NCI-H446 (cell line): Measurements from ENCODE around the gene SCUBE2.
"Not testable (repeated sequence)": the region's sequence is repeated elsewhere in the genome, so short reads cannot be mapped to it uniquely, and the experiment has no call there.

Experiments
- DNase-seq, 2 experiments: peaks; one replicate each; lab custom pipeline; 2025; lab: John Stamatoyannopoulos, UW

The SCUBE2 gene

DNA sequence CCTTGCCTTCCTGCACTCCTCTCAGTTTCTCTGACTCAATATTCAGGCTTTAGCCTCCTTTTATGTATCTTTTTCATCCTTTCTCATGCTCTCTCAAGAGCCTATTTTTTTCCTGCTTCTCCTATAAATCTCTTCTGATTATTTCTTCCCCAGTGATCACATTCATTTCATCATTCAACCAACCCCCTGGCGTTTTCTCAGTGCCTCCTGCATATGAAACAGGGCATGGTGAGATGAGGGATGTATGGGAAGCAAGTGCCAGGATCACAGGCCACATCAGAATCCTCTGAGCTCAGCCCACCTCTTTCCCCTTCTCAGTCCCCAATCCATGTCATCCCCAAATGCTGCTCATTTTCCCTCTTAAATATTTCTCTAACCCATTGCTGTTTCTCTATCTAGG is 48.9 kb downstream of the SCUBE2 start:
- no peak for DNase-seq

DNA sequence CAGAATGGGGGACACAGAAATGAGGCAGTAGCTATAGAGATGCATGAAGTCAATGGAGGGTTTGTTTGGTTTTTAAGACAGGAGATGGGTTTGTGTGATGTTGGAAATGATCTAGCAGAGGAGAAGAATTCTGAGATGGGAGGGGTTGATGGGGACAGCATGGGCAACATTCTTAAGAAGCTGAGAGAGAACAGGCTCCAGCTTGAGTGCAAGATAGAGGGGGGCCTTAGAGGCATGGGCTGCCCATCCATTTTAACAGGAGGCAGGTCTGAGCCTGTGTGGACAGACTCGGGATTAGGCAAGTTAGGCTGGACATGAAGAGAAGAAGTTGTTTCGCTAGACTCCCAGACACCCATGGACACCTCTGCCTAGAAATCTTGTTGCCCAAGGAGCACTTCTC is 49.7 kb downstream of the SCUBE2 start:
- DNase-seq, result no peak

DNA sequence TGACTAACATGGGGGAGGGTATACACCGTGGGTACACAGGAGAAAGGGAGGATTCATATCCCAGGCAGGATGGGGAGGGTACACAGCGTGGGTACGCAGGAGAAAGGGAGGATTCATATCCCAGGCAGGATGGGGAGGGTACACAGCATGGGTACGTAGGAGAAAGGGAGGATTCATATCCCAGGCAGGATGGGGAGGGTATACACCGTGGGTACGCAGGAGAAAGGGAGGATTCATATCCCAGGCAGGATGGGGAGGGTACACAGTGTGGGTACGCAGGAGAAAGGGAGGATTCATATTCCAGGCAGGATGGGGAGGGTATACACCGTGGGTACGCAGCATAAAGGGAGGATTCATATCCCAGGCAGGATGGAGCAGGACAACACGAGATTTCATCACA is 51.0 kb downstream of the SCUBE2 start:
- DNase-seq, result no peak

DNA sequence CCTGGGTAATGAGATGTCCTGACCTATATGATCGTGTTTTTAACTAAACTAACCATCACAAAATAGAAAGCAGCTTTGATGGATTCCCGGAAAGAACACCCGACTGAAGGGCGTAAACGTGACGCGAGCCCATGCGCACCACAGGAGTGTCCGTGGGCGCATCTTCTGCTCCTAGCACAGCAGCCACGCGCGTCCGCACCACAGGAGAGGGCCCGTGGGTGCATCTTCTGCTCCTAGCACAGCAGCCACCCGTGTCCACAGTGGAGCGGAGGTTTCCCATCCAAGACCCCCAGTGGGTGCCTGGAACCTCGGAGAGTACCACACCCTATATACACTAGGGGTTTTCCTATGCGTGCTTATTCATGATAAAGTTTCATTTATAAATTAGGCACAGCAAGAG is 51.5 kb downstream of the SCUBE2 start:
- no peak for DNase-seq

DNA sequence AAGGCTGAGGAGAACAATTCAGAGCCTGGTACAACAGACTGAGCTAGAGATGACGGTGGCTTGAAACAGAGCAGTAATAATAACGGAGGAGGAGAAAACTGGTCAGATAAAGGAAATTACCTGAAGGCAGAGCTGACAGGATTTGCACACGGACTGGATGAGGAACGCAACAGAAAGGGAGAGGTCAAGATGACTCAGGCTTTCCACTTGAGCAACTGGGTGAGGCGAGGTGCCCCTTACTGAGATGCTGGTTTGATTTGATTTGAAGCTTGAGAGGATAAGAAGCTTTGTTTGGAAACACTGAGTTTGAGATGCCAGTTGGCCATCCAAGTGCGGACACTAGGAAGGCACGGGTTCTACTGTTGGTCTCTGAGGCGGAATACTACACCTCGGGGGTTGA is 52.2 kb downstream of the SCUBE2 start:
- DNase-seq, result no peak

DNA sequence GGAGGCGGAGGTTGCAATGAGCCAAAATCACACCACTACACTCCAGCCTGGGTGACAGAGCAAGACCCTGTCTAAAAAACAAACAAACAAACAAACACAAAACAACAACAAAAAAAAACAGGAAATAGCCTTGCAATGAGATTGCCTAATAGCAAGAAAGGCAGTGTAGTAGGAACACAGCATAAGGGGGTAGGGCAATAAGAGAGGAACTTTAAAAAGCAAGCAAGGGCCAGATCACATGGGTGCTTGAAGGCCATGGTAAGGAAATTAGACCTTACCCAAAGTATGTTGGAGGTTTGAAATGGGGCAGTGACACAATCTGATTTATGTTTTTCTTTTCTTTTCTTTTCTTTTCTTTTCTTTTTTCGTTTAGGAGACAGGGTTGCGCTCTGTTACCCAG is 52.9 kb downstream of the SCUBE2 start:
- DNase-seq, result no peak

DNA sequence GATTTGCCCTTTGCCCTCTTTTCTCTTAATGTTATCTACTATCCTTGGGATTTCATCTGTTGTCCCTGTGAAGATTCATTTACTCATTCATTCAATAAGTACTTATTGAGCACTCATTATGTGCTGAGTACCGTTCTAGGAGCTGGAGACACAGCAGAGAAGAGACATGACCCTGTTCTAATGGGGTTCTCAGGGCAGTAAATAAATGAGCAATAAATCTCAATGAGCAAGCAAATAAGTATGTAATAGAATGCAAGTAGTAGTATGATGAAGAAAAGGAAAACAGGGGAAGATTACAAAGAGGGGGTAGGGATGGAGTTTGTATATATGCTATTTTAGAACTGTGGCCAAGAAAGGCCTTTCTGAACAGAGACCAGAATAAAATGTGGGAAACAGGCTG is 53.4 kb downstream of the SCUBE2 start:
- DNase-seq, result no peak

DNA sequence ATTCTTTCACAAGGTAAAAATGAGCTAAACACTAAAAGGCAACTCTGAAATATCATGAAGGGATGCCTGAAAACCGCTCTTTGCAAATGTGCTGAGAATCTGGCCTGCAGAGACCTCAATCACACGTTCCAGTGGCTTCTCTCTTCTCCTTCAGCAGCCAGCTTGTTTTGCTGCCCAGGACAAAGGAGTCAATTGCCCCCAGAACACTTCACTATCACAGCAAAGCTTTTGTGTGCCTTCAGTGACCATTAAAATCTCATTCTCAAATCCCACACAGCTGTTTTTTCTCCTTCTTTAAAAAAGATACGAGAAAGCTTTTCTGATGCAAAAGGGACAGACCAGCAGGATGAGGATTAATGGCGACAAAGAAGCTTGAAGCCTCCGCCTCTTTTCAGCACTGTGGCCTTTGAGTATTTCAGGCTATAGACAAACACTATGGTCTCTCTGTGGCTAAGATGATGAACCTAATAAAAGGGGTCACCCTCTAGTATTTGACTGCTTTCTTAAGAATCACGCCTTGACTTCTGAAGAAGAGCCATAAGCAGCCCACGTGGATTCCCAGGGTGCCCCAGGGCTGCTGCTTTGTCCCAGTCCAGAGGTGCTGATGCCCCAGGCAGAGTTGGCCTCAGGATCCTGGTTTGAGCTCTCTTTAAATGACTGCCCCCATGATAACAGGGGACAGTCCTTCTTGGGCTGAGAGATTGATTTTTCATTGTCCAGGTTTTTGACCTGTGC is 54.2 kb downstream of the SCUBE2 start:
- no peak for DNase-seq

DNA sequence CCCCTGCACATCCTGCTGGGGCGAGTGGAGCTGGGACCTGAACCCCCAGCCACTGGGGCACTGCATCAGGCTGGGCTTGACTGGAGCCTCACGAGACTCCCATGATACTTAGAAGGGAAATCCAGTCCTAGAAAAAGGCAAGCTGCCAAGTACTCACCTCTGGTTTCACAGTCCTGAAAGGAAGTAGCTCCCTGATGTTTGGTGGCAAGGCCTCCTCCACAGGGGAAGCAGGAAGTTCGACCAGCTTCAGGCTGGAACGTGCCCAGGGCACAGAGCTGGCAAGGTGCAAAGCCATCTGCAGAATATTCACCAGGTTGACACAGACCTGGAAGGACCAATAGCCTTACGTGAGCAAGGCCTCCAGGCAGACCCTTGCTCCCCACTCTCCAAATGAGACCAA is 60.8 kb downstream of the SCUBE2 start:
- no peak for DNase-seq

DNA sequence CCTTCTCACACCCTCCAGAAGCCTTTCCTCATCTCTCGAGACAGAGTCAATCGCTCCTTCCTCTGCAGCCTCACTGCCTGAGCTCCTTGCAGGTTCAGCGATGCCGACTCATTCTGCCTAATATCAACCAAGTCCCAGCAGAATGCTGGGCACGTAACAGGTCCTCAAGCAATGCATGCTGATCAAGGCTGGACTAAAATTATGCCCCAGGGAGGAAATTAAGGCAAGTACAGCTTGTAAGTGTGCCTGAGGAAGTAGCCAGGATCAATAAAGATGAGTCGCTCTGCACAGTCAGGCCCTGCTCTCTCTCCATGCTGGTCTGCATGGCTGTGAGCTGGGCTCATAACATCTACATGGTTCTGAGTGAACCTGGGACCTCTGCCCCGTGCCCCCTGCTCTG is 62.0 kb downstream of the SCUBE2 start:
- no peak for DNase-seq

DNA sequence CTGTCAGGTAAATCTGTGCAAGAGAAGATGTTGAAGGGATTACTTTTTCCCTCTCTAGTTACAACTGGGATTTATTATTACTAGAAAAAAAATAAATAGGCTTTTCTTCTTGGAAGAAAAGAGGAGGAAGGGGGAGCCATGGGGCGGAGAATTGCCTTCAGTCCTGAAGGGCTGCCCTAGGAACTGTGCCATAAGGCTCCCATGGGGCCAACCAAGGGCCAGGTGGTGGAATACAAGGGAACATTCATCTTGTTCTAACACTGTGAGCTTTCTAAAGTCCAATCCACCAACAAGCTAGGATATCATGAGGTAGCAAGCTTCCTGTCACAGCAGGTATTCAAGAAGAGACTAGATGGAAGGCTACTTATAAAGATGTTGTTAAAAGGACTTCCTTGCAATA is 62.8 kb downstream of the SCUBE2 start:
- peak in 1 of 2 experiments; percentile 36 for DNase-seq

DNA sequence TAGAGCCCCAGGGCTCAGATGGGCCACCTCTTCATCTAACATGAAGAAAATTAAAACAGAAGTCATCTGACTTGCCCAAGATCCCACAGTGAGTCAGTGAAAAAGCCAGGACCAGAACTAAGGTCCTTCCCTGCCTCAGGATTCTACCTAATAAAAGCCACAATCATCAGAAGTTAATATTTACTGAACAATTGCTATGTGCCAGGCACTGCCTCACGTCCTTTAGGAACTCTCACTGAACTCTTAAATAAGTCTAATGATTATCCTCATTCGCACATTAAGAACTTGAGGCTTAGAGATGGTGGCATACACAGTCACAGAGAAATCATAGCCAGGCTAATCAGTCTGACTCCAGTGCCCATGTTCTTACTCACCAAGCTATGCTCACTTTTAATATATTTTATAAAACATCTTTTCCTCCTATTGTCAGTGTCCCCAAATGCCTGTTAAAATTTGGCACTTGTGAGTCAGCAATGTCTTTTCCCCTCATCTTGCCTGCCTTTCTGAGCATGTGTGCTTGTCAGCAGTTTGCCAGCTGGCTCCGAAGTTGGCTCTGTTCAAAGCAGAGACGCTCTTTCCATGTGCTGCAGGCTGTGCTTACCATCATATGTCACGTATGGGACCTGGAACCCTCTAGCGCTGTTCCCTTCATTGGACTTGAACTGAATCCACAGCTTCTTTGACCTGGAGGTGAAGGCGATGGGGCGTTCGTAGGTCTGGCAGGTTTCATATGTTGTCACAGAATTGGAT is 66.1 kb downstream of the SCUBE2 start:
- DNase-seq, result peak; percentile 48 to 87

DNA sequence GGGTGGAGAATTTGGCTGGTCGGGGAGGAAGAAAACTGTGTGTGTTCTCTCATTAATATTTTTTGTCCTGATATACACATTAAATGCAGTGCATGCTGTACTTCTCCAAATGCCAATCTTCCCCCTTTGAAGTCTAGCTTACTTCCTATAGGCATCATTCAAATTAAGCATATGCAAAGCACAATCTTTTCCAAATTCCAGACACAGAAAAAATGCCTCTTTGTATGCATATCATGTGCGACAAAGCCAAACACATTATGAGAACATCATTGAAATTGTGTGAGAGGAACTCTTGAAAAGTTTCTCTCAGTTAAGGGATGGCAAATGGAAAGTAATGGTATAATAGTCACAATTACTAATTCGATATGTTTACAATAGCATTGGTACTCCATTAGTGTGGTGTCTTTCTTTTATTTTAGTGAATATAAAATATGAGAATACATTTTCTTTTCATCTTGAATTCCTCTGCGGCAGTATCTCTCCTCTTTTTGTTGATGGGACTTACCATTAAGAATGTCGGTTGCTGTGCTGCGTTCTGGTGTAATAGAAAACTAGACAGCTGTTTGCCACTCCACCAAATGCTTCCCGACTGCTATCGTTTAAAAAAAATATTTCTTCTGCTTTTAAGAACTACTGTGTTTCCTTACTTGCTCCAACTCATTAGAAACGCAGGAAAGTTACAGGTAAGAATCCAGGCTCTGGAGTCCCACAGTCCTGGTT is 68.3 kb downstream of the SCUBE2 start:
- no peak for DNase-seq

DNA sequence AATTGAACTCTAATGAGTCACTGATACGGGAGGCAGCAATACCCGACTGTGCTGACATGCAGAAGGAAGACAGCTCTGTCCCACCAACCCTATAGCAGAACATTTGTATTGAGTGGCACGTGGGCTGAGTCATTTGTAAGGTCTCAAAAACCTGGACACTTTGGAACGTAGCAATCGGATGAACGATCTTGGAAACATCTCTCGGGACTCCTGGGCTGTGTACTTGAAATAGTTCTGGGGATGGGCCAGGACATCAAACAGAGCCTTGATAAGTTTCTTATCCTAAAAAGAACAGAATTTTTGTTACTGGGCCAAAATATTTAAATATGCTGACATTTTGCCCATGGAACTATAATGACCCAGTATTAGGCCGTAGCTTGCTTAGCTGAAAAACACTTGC is 70.5 kb downstream of the SCUBE2 start:
- no peak for DNase-seq

DNA sequence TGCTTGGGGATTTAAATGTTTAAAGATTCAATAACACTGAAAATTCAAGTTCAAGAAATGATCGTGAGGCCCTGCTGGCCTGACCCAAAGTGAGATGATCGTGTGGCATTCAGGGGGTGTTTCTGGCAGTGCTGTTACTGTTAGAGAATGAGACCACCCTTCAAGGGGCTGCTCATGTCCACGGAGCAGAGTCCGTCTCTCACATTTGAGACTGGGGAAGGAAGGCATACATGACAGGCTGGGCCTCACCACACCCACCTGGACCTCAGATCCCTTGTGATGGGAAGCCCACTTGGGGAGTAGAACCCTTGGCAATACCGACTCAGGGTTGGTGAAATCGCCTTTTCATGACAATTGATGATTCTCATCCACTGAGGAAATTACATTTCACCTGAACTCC is 71.5 kb downstream of the SCUBE2 start:
- DNase-seq, result no peak

DNA sequence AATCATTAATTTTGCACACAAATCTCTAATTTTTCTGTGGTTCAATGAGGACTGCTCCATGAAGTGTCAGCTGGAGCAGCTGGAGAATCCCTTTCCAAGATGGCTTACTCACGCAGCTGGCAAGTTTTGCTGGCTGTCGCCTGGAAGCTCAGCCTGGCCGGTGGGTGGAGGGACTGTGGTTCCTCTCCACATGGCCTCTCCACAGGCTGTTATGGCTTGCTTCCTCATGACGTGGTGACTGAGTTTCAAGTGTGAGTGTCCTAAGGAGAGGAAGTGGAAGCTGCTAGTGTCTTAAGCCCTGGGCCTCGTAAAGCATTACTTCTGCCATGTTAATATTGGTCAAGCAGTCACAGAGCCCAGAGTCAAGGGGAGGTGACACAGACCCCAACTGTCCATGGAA is 73.6 kb downstream of the SCUBE2 start:
- DNase-seq, result peak in 1 of 2 experiments; percentile 40

DNA sequence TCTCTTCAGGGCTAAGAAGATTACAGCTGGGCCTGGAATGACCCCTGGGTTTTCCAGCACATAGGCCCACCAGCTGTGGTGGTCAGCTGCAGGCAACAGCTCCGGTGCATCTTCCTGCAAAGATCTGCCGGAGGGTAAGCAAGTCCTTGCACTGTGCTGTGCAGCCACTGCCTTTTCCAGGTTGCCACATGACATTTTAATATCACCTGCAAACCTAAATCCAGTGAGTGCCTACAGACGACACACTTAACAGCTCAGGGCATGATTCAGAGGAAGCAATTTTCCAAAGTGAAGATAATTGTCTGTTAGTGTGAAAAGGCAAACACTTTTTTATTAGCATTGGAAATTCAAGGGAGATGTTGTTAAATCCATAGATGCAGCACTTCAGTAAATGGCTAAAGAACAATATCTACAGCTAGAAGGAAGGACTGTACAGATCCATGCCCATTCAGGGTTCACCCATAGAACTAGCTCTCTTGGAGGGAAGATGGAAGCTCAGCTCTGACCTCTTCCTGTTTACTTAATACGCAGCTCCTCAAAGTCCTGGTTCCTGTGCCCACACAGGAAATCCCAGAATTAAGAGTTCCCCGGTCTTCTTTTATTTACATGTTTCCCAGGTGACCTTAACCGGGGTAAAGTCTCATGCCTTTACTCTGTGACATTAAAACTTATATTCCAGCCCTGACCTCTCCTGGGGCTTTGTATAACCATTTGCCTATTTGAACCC is 74.3 kb downstream of the SCUBE2 start:
- no peak for DNase-seq

DNA sequence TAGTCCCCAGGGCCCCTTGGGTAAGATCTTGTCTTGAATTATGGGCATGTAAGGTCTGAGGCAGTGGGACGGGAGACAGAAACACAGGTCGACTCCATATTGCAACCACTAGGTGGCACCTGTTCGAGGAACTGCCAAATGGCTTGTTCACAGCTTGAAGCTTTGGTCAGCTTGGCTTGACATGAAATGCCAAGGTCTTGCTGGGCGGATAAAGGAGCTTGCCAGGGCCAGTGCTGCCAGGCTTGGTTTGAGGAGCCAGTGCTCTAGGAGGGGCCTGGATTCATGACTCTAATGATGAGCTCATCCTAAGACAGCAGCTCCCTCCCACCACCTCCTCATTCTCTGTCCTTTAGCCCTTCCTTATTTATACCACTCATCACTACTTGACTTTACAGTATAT is 75.7 kb downstream of the SCUBE2 start:
- peak; percentile 60 to 85 for DNase-seq

DNA sequence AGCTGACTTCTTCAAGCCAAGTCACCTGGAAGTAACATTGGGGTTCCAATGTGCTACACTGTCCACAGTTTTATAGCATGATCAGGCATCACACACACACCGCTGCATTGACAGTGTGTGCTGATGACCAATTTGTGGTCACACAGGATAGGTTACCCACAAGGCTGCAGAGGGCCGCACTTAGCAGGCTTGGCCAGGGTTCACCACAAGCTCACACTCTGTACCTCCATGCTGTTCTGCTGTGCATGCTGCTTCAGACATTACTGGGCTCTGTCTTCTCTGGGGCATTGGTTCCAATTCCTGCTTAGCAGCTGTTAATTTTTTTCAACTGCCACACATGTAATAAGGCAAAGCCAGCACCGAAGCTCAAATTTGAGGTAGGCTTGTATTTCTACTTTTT is 76.6 kb downstream of the SCUBE2 start:
- no peak for DNase-seq

DNA sequence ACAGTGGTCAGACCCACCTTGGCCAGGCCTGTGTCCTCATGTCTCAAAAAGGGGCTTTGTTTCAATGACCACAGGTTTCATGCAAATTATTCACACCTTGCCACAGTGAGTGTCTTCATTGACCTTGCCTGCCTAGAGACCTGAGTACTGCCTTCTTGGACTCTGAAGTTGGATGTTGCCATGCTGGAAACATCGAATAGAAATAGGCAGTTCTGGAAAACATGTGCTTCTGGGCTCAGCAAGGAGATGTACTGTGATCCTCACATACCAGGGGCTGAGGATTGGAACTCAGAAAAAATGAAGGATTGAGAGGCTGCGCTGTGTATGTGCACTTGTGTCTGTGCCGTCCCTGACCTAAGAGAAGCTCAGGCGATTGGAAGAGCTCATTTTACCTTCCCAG is 78.0 kb downstream of the SCUBE2 start:
- no peak for DNase-seq

DNA sequence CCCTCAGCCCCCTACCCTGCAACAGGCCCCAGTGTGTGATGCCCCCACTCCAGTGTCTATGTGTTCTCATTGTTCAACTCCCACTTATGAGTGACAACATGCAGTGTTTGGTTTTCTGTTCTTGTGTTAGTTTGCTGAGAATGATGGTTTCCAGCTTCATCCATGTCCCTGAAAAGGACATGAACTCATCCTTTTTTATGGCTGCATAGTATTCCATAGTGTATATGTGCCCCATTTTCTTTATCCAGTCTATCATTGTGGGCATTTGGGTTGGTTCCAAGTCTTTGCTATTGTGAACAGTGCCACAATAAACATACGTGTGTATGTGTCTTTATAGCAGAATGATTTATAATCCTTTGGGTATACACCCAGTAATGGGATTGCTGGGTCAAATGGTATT is 81.9 kb downstream of the SCUBE2 start:
- not testable (repeated sequence) for DNase-seq

DNA sequence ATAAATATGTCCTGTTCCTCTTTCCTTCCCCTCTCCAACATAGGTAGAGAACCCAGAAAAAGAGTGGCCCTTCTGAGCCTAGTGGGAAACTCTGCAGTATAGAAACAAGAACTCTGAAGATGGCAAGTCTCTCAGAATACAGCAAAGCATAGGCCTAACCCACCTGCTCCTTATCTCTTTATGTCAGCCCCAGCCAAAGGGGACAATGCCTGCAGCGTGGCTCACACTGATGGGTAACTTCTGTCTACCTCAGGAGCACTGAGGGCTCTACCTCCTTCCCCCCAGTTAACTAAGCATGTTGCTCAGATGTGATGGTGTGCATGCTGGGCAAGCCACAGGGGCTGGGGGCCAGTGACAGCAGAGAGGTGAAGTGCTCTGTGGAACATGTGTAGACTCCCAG is 82.7 kb downstream of the SCUBE2 start:
- DNase-seq, result no peak
